DMS53 treated with DMSO at 0.1 percent for 48 hours (cell line): Measurements from ENCODE around the gene MCFD2.
"Not testable (repeated sequence)": the region's sequence is repeated elsewhere in the genome, so short reads cannot be mapped to it uniquely, and the experiment has no call there.

ENCODE experiments used
- DNase-seq: peaks from one replicate; lab custom pipeline; 2025; ENCODE audit not compliant: unreplicated experiment; lab: John Stamatoyannopoulos, UW

MCFD2 gene

GRCh38 chr2:46875962-46876689, 39.5 kb downstream of the MCFD2 start:
- not testable (repeated sequence) for DNase-seq

- DNase-seq: no peak
Measured at GRCh38 chr2:46875226-46875899, 40.2 kb downstream of the MCFD2 start.

DNA sequence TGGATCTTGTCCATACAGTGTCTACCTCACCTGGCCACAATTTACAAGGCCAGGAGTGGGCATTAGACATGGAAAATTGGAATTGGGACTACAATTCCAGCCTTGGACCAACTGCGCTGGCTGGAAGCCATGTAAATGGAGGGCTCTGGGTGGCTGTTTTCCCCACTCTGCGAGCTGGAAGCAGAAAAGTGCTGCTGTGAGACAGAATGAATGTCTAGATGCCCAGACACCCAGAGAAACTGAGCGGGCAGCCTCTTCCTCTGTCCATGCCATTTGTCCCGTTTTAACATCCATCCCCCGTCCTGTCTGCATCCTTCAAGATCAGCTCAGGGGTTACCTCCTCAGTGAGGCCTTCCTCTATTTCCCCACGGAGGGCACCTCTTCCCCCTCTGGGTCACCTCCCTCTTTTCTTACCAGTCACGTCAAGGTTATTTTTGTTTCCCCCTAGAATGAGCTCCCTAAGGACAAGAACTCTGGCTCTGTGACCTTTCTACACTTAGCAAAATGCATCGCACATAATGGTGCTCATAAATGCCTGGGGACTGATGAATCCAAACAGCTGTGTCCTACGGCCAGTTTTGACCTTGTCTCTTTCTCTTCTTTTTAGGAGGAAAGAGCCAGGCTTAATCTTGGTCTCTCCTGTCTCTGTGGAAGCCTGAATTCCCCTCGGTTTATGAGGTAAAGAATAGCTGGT, 41.2 kb downstream of the MCFD2 start:
- DNase-seq: no peak

DNA sequence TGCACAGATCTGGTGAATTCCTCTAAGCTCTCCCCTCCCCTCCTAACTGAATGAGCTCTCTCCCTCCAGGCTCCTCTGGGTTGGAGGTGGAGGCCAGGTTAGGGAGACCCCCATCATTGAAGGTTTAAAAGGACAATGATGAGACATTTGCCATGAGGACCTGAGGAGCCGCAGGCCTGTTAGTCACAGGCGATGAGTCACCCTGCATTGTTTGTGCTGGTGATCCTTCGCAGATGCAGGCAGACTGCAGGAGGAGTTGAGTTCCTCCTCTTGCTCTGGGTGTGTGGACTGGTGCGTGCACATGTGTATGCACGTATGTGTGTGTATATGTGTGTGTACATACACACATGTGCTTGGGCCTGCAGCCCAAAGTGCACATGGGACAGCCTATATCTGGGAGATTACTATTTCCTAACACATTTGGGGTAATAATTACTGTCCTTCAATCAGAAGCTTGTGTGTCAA, 42.0 kb downstream of the MCFD2 start:
- DNase-seq: peak; percentile 61

DNA sequence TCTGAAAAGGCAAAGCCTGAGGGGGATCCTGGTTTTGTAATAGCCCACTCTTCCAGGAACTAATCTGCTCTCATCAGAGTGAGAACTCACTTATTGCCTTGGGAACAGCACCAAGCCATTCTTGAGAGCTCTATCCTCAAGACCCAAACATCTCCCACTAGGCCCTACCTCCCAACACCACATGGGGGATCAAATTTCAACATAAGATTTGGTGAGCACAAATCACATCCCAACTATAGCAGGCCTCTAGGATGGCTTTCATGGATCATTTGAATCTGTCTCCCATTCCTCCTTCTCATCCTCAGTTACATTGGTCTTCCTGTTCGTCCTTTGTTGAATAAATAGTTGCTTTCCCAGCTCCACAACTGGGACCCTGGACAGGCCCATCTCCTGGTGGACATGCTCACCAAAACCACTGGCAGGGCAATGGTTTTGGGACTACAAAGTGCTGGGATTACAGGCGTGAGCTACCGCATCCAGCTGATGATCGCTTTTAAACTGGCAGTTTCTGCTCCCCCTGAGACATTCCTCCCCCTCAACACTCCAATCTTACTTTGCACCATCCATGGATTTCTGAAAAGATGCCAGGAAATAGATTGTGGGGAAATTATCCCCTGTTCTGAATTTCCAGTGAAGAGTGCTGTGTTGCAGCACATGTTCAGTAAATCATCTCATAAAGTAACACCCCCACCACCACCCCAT, 42.6 kb downstream of the MCFD2 start:
- no peak for DNase-seq

GRCh38 chr2:46871976-46872381, 43.6 kb downstream of the MCFD2 start:
- no peak for DNase-seq

- DNase-seq: no peak
Measured at GRCh38 chr2:46870051-46870839, 45.4 kb downstream of the MCFD2 start.

GRCh38 chr2:46869621-46870020, 46.0 kb downstream of the MCFD2 start:
- DNase-seq: no peak

- DNase-seq: no peak
Measured at GRCh38 chr2:46866770-46867246, 48.8 kb downstream of the MCFD2 start.

DNA sequence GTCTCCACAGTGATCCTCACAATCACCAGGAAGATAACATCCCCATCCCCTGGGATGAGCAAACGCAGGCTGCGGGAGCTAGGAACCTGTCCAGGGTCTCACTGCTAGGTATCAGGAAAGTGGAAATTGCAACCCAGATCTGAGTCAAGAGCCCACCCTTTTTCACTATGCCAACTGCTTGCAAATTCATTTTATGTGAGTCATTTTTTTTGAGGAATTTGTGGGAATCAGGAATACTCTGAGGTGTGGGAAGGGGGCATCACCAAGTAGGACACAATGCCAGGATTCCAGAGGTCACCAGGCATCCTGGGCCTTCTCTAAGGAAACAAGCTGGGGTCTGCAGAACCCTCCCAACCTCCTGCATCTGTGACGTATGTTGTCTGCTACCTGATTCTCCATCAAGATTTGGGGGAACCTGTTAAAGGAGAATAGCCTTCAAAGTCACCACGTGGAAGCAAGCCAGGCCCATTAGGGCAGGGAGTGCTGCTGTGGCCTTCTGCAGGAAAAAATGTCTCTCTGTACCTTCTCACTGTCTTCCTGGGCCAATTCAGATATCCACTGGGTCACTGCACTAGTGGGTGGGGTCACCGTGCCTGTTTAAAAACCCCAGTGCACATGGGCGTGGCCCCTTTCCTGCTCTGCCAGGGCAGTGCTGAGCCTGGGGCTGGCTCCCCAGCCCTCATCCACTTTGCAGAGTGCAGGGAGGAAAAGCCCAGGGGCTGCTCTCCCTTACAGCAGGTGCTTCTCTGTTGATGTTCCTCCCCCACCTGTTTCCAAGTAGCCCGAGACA, 50.2 kb downstream of the MCFD2 start:
- DNase-seq: no peak

DNA sequence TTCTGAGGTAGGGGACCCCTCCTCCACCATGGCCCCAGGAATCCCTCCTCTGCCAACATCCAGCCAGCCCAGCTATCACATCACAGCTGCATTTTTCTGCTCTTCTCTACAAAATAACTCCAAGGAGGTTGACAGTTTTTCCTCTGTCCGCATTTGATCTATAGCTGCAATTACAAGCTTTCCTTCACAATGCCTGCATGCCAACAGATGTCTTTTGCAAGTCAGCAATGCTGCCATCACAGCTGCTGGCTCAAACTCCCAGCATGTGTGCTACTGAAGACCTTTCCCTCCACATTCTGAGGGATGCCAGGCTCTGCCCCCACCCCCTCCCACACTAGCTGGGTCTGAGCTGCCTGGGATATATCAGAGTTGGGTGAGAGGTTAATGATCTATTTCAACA, 51.7 kb downstream of the MCFD2 start:
- no peak for DNase-seq

- no peak for DNase-seq
Measured at GRCh38 chr2:46862514-46862913, 53.1 kb downstream of the MCFD2 start.

- DNase-seq: no peak
Measured at GRCh38 chr2:46861916-46862315, 53.7 kb downstream of the MCFD2 start.

DNA sequence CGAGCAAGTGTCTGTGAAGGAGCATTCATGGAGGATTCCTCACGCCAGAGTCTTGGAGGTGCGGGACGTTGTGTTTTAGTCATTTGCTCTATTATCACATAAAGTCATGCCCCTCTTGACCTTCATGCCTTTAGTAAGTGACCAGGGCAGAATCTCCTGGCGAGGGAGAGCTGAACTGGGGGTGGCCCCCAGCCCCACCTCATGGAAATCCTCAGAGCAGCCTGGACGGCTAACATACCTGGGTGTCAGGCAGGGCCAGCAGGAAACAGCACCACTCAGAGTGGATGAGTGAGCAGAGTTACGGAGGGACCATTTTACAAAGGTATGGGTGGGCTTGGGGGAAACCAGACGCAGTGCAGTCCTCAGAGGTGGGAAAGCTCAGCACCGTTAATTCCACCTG, 56.1 kb downstream of the MCFD2 start:
- no peak for DNase-seq

- DNase-seq: no peak
Measured at GRCh38 chr2:46858702-46859090, 56.9 kb downstream of the MCFD2 start.

- no peak for DNase-seq
Measured at GRCh38 chr2:46857871-46858701, 57.5 kb downstream of the MCFD2 start.

GRCh38 chr2:46856336-46856735, 59.3 kb downstream of the MCFD2 start:
- DNase-seq: no peak

DNA sequence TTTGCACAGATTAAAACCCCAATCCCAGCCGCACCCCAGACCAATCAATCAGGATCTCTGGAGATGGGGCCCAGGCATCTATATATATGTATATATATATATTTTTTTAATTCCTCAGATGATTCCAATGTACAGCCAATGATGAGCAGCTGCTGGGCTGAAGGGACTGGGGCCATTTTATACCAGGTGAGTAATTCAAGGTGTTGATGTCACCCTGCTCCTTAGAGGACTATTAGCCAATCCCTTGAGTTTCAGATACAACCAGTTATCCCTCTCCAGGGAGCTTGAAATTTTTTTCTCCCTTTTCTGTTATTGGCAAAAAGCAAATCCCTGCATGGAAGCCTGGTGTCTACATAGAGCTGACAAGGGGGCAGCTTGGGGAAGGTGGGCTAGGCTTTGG, 59.8 kb downstream of the MCFD2 start:
- DNase-seq: no peak

GRCh38 chr2:46854260-46854659, 61.3 kb downstream of the MCFD2 start:
- DNase-seq: no peak
